ENCODE measurements around the gene RAB3A. TPM values are rescaled to one million over a fixed set of nuclear protein-coding genes. Genes with fewer than 3 reads are reported as not detected.
A peak's percentile ranks its signal among the peaks of the same experiment; 100 is the strongest.

The RAB3A gene
- total RNA-seq, 1 donor from 2014 or later = 77.4 TPM

GRCh38 chr19:18158467-18158866, 45.4 kb downstream of the RAB3A start:
- H3K36me3 Mint-ChIP-seq (ENCODE audit: unreplicated experiment) = no peaks in the 10 kb centered on the region
- no peak overlapping the region for H3K4me3 Mint-ChIP-seq (ENCODE audit: unreplicated experiment)
- H3K4me1 Mint-ChIP-seq (ENCODE audit: low read depth, unreplicated experiment) = peaks cover 15% of the 10 kb centered on the region
- no peak for TF ChIP-seq CTCF (IDR thresholded peaks at IDR 0.05; ENCODE audit: partially characterized antibody, unreplicated experiment)
- DNase-seq = no peak
- H3K27me3 Mint-ChIP-seq (ENCODE audit: unreplicated experiment) = peaks cover 2% of the 10 kb centered on the region
- H3K27ac Mint-ChIP-seq (ENCODE audit: unreplicated experiment) = no peak overlapping the region
- H3K9me3 Mint-ChIP-seq (ENCODE audit: unreplicated experiment) = peaks cover 2% of the 10 kb centered on the region

DNA sequence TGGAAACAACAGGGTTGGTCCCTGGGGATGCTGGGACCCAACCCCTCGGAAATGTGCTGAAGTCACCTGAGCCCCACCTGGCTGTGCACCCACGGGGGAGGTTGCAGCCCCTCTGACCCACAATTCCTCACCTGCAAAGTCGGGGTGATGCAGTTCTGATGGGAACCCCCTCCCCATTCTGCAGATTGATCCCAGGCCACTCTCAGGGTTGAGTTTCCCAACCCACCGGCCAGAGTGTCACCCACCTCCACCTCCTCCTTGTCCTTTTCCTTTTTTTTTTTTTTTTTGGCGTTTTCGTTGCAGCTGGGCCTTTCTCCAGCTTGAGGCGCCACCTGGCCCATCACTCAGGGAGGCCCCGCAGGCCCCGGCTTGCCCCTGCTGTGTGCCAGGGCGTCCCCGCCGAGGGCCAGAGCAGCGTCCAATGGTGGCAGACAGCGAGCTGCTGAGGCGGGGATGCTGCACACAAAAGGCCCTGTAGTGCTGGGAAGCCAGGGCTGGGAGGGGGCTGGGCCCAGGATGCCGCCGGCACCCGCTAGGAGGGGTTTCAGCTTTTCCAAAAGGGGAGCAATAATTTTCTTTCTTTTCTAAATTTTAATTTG, 46.3 kb downstream of the RAB3A start:
- peak; percentile 56 for DNase-seq
- Mint-ChIP-seq H3K4me3 (ENCODE audit: unreplicated experiment) (no peak overlapping the region), H3K9me3 (ENCODE audit: unreplicated experiment) (peaks cover 2% of the 10 kb centered on the region), H3K27ac (ENCODE audit: unreplicated experiment) (no peak overlapping the region), H3K27me3 (ENCODE audit: unreplicated experiment) (peaks cover 3% of the 10 kb centered on the region), H3K36me3 (ENCODE audit: unreplicated experiment) (no peaks in the 10 kb centered on the region), H3K4me1 (ENCODE audit: low read depth, unreplicated experiment) (peaks cover 15% of the 10 kb centered on the region)
- TF ChIP-seq CTCF (IDR thresholded peaks at IDR 0.05; ENCODE audit: partially characterized antibody, unreplicated experiment) = no peak

DNA sequence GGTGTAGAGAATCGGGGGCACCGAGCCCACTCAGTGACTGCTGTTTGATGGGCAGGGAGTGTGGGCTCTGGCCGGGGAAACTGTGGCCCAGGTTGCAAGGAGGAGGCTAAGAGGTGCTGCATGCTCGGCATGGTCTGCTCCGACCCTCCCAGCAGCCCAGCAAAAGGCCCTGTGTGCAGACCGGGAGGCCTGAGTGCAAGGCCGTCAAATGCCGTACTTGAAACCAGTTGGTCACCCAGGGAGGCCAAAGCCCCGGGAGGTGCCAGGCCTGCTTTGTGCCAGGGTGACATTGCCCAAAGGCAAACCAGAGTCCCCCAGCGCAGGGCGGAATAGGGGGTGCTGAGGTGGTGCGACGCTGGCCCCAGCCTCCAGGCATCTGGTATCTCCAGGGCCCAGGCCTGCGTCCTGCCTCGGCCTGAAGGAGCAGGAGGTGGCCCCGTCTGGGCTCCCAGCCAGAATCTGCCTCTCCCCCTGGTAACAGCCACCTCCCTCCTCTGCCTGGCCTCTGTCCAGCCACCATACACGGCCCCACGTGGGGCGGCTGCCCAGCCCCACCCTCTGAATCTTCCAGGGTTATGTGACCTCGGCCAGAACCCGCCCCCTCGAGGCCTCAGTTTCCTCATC, 46.9 kb downstream of the RAB3A start:
- H3K27ac Mint-ChIP-seq (ENCODE audit: unreplicated experiment) = no peak overlapping the region
- no peaks in the 10 kb centered on the region for H3K36me3 Mint-ChIP-seq (ENCODE audit: unreplicated experiment)
- peaks cover 17% of the 10 kb centered on the region for H3K4me1 Mint-ChIP-seq (ENCODE audit: low read depth, unreplicated experiment)
- no peak for TF ChIP-seq CTCF (IDR thresholded peaks at IDR 0.05; ENCODE audit: partially characterized antibody, unreplicated experiment)
- H3K9me3 Mint-ChIP-seq (ENCODE audit: unreplicated experiment) = peaks cover 4% of the 10 kb centered on the region
- no peak for DNase-seq
- H3K4me3 Mint-ChIP-seq (ENCODE audit: unreplicated experiment) = no peak overlapping the region
- H3K27me3 Mint-ChIP-seq (ENCODE audit: unreplicated experiment) = peaks cover 4% of the 10 kb centered on the region

DNA sequence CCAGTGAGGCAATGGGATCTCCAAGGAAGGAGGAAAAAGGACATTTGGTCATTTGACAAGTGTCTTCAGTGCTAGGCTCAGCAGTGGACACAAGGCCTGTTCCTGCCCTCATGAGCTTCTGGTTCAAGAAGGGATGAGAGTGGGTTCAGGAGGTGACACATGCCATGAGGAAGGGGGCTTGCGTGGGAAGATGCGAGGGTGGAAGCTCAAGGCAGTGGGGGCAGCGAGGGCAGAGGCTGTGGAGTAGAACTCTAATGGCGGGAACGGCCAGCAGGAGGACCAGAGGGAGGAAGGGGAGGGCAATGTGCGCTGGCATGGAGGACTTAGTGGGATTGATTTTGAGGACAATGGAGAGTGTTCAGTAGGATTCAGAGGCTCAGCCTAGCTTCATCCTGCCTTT, 47.6 kb downstream of the RAB3A start:
- no peak overlapping the region for H3K27ac Mint-ChIP-seq (ENCODE audit: unreplicated experiment)
- DNase-seq = no peak
- peaks cover 4% of the 10 kb centered on the region for H3K27me3 Mint-ChIP-seq (ENCODE audit: unreplicated experiment)
- TF ChIP-seq CTCF (IDR thresholded peaks at IDR 0.05; ENCODE audit: partially characterized antibody, unreplicated experiment) = no peak
- peaks cover 4% of the 10 kb centered on the region for H3K9me3 Mint-ChIP-seq (ENCODE audit: unreplicated experiment)
- no peak overlapping the region for H3K4me3 Mint-ChIP-seq (ENCODE audit: unreplicated experiment)
- H3K4me1 Mint-ChIP-seq (ENCODE audit: low read depth, unreplicated experiment) = peaks cover 13% of the 10 kb centered on the region
- H3K36me3 Mint-ChIP-seq (ENCODE audit: unreplicated experiment) = no peaks in the 10 kb centered on the region
